GM19238 (cell line): ENCODE data around the gene ADNP.

Source experiments
- DNase-seq: peaks from one replicate; pipeline ENCODE4 v3.0.0; 2011; ENCODE audit warnings: low spot score; ENCODE audit not compliant: insufficient read length

Gene ADNP

DNA sequence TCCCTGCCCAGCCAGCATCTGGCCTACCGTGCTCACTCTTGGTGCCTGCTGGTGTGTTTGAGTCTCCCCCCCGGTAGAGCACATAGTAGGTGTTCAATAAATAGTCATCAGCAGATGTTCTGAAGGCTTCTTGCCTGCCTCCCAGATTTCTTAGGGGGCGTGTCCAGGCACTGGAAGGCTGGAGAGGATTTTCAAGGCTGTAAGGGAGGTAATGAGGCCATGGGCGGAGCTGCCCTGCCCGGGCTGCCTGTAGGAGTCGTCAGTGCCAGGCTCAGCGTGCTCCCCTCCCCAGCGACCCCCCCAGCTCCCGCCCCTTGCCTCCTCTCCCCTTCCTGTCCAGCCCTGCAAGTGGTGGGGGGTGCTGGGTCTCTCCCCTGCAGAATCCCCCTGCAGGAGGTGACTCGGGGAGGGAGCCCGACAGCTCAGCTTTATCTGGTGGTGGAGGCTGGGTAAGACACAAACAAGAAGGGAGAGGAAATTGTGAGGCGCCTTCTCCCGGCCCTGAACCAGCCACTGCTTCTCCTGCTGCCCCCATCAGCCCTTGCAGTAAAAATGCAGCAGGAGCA, 80.4 kb downstream of the ADNP start:
- DNase-seq = no peak

DNA sequence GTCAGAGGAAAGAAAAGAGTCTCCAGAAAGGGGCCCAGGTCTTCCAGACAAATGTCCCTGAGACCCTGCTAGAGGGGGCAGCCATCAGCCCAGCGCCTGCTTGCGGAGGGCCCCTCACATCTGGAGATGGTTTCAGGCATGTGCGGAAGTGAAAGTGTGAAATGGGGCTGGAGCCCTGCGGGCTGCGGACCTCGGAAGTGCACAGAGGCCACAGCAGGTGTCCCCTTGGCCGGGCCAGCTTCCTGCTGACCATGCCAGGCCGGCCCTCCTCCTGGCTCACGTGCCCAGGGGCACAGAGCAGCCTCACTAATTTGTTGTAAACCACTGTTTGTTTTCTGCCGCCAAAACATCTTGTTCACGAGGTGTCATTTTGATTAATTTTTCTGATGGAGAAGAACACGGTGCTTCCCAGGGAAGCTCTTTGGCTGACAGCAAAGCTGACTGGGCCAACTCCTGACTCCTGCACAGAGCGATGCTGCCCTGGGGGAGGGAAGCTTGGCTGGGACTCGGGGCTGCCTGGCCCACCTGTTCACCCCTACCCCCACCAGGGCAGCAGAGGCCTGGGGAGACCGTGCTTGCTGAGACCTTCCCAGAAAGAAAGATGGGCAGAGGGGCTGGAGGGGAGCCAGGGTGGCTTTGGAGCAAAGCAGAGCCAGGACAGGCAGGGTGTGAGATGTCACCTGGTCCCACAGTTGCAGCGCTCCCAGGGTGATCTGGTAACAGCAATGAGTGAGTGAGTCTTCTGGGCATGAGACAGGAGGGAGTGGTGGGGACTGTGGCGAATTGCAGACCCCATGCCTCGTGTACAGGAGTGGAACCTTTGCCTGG, 82.2 kb downstream of the ADNP start:
- no peak for DNase-seq

DNA sequence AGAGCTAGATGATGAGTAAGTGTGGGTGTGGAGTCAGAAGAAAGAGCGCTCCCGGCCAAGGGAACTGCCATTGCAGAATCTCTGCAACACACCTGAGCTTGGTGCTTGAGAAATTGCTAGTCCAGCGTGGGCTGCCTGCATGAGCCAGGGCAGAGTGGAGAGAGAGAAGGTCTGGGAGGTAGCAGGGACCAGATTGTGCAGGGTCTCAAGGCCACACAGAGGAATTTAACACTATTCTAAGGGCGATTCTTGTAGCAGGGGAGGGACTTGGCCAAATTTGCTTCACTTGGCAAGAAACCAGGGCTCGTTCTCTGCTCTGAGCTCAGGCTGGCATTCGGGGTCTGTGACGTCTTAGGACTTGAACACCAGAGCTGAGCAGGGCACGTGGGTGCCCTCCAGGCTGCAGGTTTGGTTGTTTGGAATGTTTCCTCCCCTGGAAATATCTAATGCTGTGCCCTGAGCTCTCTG, 82.9 kb downstream of the ADNP start:
- no peak for DNase-seq

DNA sequence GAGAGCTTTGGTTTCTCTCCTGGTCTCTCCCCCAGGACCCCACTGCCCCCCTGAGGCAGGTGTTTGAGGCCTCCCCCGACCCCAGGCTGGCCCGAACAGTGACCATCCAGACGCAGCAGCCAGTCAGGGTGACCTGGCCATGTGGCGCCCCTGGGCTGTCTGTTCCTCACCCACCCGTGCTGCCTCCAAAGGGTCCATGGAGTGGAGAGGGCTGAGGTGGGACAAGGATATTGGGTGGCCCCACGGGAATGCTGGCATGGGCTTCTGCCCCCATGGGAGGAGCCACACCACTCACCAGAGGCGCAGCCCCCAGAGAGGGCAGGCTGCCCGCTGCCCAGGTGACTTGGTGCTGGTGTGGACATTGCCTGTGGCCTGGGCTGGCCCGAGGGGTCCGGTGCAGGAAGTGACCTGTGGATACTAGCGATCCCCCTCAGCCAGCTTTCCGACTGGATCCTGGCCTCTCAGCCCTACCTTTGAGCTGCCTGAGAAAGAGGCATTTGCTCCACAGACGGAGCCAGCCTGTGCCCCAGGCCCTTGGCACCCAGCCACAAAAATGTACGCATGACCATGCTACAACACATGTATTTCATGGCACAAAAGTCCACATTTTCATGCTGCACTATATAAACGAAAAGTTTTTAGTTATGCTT, 85.5 kb downstream of the ADNP start:
- DNase-seq = no peak

DNA sequence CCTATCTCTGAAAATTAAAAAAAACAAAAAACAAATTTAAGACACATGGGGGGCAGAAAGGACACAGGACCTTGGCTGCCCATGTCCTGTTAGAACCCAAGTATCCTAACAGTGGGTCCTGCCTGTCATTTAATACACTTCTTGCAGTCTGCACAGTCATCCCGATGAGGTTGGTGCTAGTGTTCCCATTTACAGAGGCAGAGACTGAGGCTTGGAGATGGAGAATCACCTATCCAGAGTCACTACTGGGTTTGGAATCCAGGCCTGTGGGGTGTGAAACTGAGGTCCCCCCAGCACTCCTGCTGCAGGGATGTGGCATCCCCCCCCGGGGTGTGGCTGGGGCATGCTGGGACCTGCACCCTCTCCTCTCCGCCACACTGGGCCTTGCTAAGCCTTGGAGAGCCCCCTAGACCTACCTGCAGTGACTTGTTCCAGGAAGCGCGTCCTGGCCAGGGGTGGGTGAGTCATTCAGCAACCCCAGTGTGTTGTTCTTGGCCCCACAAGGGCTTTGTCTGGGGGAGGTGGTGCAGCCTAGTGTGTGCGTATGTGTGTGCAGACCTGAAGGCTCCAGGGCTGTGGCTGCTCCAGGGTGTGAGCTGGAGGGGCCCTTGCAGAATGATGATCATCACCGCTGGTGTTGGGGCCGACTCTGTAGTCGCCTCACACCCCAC, 86.7 kb downstream of the ADNP start:
- peak; percentile 79 for DNase-seq

DNA sequence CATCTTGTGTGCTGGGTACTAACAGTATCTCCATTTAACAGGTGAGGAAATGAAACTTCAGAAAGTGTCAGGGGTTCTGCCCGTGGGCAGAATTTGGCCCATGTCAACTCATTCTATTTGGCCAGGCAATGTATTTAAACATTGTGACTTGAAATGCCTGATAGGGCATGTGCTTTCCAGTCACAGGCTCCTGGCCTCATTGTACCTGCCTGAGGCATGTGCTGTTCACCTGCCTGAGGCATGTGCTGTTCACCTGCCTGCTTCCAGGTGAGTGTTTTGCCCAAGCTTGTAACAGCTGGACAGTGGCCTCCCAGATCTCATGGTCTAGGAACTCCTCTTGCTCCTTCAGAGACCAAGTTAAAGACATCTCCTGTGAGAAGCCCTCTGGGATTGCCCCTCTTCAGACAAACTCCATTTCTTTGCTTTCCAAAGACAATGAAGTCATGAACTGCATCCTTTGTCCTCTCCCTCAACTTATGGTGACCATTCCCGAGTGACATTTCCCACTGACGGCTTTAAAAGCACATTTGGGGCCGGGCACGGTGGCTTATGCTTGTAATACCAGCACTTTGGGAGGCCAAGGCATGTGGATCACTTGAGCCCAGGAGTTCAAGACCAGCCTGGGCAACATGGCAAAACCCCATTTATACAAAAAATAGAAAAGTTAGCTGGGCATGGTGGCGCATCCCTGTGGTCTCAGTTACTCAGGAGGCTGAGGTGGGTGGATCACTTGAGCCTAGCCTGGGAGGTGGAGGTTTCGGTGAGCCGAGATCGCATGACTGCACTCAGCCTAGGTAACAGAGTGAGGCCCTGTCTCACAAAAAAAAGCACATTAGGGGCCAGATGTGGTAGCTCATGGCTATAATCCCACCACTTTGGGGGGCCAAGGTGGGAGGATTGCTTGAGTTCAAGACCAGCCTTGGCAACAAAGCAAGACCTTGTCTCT, 87.6 kb downstream of the ADNP start:
- no peak for DNase-seq

DNA sequence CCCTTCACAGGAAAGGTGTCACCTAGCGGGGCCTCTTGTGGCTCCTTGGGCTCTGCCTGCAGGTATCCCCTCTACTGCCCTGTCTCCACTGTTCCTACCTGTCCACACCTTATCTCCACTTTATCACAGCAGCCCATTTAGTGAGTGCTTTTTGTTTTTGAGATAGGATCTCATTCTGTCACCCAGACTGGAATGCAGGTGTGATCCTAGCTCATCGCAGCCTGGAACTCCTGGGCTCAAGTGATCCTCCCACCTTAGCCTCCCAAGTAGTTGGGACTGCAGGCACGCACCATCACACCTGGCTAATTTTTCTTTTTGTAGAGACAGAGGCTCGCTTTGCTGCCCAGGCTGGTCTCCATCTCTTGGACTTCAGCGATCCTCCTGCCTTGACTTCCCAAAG, 88.4 kb downstream of the ADNP start:
- no peak for DNase-seq
